Fibroblast of villous mesenchyme (primary cell): ENCODE data around the gene SPTA1. TPM values are rescaled to one million over a fixed set of nuclear protein-coding genes. Genes with fewer than 3 reads are reported as not detected.

ENCODE experiments used
- DNase-seq: peaks from one replicate; pipeline ENCODE4 v3.0.0-alpha.2; 2010; ENCODE audit warnings: low read depth
- H3K4me3 ChIP-seq: 2 replicates; pipeline ENCODE4 v1.5.1; 2011; ENCODE audit warnings: low read depth, mild to moderate bottlenecking, low read length
- CTCF ChIP-seq: IDR thresholded peaks from 2 replicates; pipeline ENCODE4 v1.5.1; 2012; ENCODE audit warnings: low read depth, mild to moderate bottlenecking, low read length; ENCODE audit not compliant: insufficient read depth
- total RNA-seq: library from RNA; depleted of rRNA; stranded (reverse); fragments of >200 nt; gene quantifications from 2 replicates; pipeline ENCODE4 v1.2.3, GENCODE V29; 2012

Gene SPTA1
- total RNA-seq, 1 donor: not detected

DNA sequence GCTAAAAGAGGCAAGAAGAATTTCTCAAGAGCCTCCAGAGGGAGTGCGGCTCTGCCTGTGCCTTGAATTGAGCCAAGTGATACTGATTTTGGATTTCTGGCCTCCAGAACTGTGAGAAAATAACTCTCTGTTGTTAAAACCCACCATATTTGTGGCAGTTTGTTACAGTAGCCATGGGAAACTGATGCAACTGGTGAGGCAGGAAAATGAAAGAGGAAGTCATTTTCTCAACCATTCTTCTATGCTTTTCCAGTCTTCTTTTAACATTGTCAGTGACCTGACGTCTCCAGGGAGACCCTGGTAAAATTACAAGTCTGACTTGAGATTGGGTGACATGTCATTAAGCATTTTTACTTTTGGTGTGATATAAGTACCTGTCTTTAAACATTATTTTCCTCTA lies 121.9 kb downstream of the SPTA1 start:
- no peak for TF ChIP-seq CTCF
- H3K4me3 ChIP-seq: no peak overlapping the region
- DNase-seq: no peak

DNA sequence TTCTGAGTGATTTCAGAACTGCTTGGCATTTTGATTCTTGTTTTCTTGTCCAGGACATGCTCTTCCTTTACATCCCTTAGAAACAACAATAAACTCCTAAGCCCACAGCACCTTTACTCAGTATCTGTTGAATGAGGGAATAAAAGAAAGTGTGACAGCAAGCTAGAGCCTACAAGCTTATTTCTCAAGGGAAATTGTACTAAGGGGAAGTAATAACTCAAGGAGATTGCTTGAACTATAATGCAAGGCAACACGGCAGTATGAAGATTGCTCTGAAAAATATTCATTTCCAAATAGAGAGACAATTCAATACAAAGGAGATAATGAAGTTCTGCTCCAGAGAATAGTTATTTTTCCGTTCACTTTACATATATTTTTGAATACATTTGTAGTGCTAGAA lies 122.7 kb downstream of the SPTA1 start:
- no peak overlapping the region for H3K4me3 ChIP-seq
- DNase-seq: no peak
- no peak for TF ChIP-seq CTCF

Other genes starting within 250 kb of the SPTA1 start
- not detected in 2 replicates for gene OR10K1, start 224.9 kb downstream of the SPTA1 start, total RNA-seq
- not detected in 2 replicates for gene OR10R2, start 214.5 kb downstream of the SPTA1 start, total RNA-seq
- gene OR6Y1, start 132.3 kb downstream of the SPTA1 start, total RNA-seq: not detected in 2 replicates
- gene OR6P1, start 116.1 kb downstream of the SPTA1 start, total RNA-seq: not detected in 2 replicates
- not detected in 2 replicates for gene OR10X1, start 106.8 kb downstream of the SPTA1 start, total RNA-seq
- gene OR10Z1, start 81.4 kb downstream of the SPTA1 start, total RNA-seq: not detected in 2 replicates
- gene OR6K2, start 13.9 kb upstream of the SPTA1 start, total RNA-seq: not detected in 2 replicates
- not detected in 2 replicates for gene OR6K3, start 34.0 kb upstream of the SPTA1 start, total RNA-seq
- not detected in 2 replicates for gene OR6K6, start 68.0 kb upstream of the SPTA1 start, total RNA-seq
- not detected in 2 replicates for gene OR6N1, start 85.5 kb upstream of the SPTA1 start, total RNA-seq
- gene OR6N2, start 94.5 kb upstream of the SPTA1 start, total RNA-seq: not detected in 2 replicates
- gene MNDA, start 144.6 kb upstream of the SPTA1 start, total RNA-seq: not detected in 2 replicates
- gene PYHIN1, start 244.8 kb upstream of the SPTA1 start, total RNA-seq: not detected in 2 replicates